Kidney epithelial cell (primary cell): ENCODE measurements around the gene UGT2B17. TPM values are rescaled to one million over a fixed set of nuclear protein-coding genes. Genes with fewer than 3 reads are reported as not detected.
"Not testable (repeated sequence)": the region's sequence is repeated elsewhere in the genome, so short reads cannot be mapped to it uniquely, and the experiment has no call there.

Source experiments
- DNase-seq: peaks from one replicate; pipeline ENCODE4 v3.0.0-alpha.2; 2010; ENCODE audit warnings: low read depth
- H3K27me3 ChIP-seq: 2 replicates; pipeline ENCODE4 v1.6.0; 2011; ENCODE audit warnings: low read length; ENCODE audit not compliant: control insufficient read depth, insufficient read depth
- H3K36me3 ChIP-seq: 2 replicates; pipeline ENCODE4 v1.5.1; 2011; ENCODE audit warnings: low read length; ENCODE audit not compliant: control insufficient read depth, insufficient read depth
- H3K4me3 ChIP-seq: 2 replicates; pipeline ENCODE4 v1.5.1; 2011; ENCODE audit warnings: low read depth, mild to moderate bottlenecking, control low read depth, low read length
- total RNA-seq: library from RNA; depleted of rRNA; stranded (reverse); fragments of >200 nt; gene quantifications from 2 replicates; pipeline ENCODE4 v1.2.3, GENCODE V29; 2015
- TF ChIP-seq, protein P1 (sequence below): IDR thresholded peaks from 2 replicates; pipeline ENCODE4 v1.5.1; 2011; ENCODE audit warnings: mild to moderate bottlenecking, moderate library complexity, low read length, control low read depth, inconsistent platforms; ENCODE audit not compliant: insufficient read depth, poor library complexity, severe bottlenecking

Gene UGT2B17
- total RNA-seq, 1 donor from 2014 or later, result not detected

DNA sequence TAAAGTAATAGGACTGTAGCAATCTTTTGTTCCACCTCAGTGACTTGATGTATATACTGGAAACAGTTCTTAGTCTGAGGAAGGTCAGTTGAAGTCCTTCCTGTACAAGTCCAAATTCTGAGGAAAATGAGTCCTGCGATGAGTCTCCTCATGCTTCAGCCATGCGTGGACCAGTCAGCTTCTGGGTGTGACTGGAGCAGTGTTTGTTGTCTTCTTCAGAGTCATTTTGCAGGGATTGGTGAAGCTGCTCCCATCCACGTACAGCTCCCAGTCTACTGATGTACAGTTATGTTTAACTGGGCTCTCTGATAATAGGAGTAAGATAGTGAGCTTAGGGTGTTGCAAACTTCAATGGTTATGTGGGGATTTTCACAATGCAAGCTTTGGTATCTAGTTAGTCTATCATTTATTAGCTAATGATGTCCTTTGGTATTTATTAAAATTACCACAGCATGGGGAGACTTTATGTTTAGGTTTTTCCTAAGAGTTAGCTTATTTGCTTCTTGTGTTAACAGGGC is 3.4 kb downstream of the UGT2B17 start:
- Histone ChIP-seq H3K4me3 (no peak overlapping the region), H3K27me3 (no peaks in the 10 kb centered on the region), H3K36me3 (no peaks in the 10 kb centered on the region)
- no peak for DNase-seq
- TF ChIP-seq, protein P1, sequence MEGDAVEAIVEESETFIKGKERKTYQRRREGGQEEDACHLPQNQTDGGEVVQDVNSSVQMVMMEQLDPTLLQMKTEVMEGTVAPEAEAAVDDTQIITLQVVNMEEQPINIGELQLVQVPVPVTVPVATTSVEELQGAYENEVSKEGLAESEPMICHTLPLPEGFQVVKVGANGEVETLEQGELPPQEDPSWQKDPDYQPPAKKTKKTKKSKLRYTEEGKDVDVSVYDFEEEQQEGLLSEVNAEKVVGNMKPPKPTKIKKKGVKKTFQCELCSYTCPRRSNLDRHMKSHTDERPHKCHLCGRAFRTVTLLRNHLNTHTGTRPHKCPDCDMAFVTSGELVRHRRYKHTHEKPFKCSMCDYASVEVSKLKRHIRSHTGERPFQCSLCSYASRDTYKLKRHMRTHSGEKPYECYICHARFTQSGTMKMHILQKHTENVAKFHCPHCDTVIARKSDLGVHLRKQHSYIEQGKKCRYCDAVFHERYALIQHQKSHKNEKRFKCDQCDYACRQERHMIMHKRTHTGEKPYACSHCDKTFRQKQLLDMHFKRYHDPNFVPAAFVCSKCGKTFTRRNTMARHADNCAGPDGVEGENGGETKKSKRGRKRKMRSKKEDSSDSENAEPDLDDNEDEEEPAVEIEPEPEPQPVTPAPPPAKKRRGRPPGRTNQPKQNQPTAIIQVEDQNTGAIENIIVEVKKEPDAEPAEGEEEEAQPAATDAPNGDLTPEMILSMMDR, result no peak

DNA sequence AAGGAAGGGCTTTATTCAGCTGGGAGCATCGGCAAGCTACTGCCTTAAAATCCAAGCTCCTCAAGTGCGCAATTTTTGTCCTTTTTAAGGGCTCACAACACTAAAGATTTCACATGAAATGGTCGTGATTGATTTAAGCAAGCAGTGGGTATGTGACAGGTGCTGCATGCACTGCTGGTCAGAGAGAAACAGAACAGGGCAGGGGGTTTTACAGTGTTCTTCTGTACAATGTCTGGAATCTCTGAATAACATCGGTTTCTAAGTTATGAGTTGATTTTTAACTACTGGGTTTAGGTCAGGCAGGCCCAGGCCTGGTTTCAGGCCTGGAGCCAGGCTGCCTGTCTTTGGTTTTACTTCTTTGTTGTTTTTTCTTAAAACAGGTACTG is 6.0 kb downstream of the UGT2B17 start:
- Histone ChIP-seq H3K27me3 (no peaks in the 10 kb centered on the region), H3K4me3 (no peak overlapping the region), H3K36me3 (no peaks in the 10 kb centered on the region)
- TF ChIP-seq, protein P1, result no peak
- peak; percentile 47 for DNase-seq

DNA sequence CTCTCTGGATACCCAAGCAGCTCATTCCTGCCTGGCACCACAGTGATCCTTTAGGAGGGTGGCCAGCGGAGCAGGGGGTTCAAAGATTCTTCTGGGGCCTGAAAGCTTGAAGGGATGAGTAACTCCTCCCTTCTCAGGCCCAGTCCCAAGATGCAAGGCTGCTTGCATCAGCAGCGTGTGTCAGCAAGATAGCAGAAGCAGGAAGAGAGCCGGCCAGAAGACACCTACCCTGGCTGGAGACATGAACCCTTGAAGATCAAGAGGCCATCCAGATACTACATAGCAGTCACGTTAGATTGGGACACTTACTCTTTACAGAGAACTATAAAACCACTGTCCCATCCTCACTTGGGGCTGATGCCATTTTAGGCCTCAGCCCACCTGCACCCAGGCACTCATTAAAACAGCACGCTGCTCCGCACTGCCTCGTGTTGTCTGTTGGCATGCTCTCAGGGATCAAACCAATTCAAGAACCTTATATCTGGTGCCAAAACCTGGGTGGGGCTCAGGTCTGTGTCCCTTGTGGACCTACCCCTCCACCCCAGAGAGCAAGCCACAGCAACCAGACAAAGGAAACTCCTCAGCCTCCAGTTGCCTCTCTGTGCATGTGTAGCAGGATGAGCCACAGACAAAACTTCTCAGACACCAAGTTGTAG is 6.5 kb downstream of the UGT2B17 start:
- no peak for DNase-seq
- Histone ChIP-seq H3K27me3 (no peaks in the 10 kb centered on the region), H3K4me3 (no peak overlapping the region), H3K36me3 (no peaks in the 10 kb centered on the region)
- TF ChIP-seq, protein P1, result no peak

DNA sequence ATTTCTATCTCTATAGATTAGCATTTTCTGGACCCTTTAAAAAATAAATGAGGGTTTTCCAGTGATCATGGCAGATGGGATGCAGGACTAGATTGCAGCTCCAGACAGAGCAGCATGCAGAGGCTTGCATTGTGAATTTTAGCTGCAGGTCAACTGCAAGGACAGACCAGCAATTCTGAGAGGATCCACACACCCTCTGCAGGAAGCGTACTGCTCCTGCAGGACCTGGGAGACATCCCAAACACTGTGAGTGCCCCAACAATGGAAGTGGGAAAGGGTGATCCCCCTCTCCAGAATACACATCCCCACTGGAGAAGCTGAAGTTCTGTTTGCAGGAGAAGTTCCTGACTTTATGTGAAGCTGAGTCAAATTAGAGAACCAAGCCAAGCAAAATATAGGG is 7.1 kb downstream of the UGT2B17 start:
- not testable (repeated sequence) for DNase-seq, H3K27me3 ChIP-seq, H3K4me3 ChIP-seq, H3K36me3 ChIP-seq

DNA sequence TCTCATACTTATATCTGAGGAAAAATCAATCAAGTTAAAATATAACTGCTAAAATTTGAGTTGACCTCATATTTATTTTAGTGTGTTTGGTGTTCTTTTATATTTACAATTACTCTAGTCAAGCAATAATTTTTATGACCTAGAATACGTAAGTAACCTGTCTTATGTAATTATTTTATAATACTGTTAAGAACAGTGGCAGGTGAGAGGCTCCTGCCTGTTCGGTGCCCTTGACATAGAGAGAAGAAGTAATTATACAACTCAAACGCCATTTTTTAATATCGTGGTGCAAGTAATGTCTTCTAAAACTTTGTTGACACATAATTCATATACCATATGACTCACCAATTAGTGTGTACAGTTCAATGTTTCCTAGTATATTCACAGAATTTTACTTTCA is 7.6 kb downstream of the UGT2B17 start:
- not testable (repeated sequence) for H3K36me3 ChIP-seq, DNase-seq

DNA sequence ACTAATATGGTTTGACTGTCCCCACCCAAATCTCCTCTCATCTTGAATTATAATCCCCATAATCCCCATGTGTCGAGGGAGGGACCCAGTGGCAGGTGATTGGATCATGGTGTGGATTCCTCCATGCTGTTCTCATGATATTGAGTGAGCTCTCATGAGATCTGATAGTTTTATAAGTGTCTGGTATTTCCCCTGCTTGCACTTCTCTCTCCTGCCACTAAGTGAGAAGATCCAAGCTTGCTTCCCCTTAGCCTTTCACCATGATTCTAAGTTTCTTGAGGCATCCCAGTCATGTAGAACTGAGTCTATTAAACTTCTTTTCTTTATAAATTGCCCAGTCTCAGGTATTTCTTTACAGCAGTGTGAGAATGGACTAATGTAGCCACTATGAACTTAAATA is 9.8 kb downstream of the UGT2B17 start:
- DNase-seq, H3K36me3 ChIP-seq, H3K27me3 ChIP-seq, H3K4me3 ChIP-seq: not testable (repeated sequence)

More for the DNA sequence above, 7.6 kb downstream of the UGT2B17 start:
- not testable (repeated sequence) for H3K4me3 ChIP-seq, H3K27me3 ChIP-seq

DNA sequence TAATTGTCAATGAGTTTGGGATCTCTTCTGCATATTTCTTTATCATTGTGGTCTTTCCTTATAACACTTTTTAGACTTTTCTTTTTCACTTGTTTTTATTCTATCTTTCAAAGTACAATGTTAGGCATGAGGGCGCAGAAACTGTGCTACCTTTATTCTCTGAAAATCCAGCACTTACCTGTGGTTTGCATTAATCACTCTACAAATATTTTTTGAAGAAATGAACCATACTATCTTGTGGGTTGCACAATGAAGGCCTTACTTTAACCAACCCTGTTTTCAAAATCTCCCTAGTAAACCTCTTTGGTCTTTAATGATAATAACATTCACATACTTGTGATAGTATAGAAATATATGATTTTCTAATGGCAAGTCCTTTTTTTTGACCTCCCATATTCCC is 11.0 kb downstream of the UGT2B17 start:
- H3K36me3 ChIP-seq, DNase-seq, H3K27me3 ChIP-seq, H3K4me3 ChIP-seq: not testable (repeated sequence)

DNA sequence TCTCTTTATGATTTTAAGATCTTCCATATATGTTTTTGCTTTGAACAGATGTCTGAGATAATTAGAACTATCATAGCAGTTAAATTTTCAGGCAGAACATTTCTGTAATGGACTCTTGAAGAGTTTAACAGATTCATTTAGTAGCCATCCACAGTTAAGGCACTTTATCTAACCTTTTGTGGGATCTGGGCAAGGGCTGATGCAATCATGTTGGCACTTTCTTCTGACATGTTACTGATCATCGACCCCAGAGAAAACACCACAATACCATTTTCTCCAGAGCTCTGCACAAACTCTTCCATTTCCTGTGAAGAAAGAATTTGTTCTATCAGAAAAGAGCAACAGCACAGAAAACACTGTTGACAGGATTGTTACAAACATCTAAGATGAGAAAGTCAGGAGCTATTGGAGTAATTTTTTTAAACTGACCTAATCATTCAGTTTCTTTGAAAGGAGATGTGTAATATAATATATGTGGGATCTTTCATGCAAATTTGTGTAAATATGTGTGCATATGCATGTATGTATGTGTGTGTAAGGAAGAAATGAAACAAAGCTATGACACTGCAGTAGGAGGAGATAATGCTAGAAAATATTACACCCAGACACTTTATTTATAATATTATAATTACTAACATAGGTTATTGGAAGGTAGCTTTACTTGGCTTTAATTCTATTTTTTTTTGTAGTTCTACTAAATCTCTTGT is 15.6 kb downstream of the UGT2B17 start:
- not testable (repeated sequence) for H3K36me3 ChIP-seq, H3K27me3 ChIP-seq, DNase-seq

DNA sequence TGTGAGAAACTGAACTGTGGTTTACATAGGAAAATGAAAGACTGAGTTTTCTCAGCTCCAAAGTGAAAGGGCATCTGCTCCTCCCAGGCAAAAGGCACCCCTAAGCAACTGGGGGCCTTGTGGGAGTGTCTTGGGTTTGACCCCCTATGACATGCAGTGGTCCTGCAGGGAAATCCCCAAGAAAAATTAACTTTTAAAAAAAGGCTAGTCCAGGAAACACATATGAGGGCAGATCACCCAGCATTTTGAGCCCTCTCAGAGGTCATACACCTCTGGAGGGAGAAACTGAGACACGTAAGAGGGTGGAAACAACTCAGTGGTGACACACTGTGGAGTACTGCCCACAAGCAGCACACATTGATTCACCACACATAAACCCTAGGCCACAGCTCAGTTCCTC is 22.3 kb downstream of the UGT2B17 start:
- H3K27me3 ChIP-seq, H3K36me3 ChIP-seq, DNase-seq, H3K4me3 ChIP-seq: not testable (repeated sequence)

More for the DNA sequence above, 15.6 kb downstream of the UGT2B17 start:
- not testable (repeated sequence) for H3K4me3 ChIP-seq

DNA sequence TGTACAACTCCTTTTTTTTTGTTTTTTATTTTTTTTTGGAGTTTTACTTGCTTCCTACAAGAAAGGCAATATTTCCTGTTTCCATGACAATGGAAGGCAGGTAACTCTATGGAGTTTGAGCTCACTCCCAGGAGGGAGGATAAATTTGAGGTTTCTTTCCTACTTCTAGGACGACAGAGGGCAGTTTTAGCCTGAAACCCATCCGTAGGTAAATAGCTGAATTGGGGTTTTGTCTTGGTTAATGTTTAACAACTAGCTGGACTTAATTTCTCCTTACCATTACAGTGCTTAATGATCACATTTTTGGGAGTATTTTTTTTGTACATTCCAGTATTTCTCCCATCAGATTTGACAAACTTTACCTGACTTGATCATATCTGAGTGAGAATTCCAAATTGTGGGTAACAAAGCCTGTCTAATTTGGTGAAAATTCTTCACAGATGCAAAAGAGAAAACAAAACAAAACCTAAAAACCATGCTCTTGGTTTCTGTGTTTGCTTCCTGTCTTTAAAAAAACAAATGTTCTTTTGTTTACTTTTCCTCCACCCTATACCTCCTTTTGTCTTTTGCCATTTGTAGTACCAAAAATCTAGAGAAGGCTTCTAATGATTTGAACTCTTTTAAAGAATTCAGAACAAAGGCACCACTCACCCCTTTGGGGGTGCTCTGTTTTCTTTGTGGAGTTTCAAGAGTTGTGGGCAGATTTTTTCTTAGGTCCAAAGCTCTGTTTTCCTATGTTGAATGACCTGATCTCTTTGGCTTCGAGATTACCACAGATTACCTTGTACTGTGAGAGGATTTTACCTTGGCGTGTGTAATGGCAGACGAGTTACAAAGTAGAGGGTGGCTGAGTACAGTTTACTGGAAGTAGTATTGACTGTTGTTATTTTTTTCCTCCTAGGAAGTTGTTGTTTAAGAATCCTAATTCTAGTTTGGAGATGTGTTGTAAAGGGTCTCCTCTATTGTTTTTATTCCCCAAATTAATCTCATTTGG is 23.0 kb downstream of the UGT2B17 start:
- not testable (repeated sequence) for H3K4me3 ChIP-seq, DNase-seq, H3K27me3 ChIP-seq, H3K36me3 ChIP-seq

DNA sequence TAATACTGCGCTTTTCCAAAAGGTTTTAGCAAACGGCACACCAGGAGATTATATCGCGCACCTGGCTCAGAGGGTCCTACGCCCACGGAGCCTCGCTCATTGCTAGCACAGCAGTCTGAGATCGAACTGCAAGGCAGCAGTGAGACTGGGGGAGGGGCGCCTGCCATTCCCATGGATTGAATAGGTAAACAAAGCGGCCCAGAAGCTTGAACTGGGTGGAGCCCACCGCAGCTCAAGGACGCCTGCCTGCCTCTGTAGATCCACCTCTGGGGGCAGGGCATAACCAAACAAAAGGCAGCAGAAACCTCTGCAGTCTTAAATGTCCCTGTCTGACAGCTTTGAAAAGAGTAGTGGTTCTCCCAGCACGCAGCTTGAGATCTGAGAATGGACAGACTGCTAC is 33.4 kb downstream of the UGT2B17 start:
- not testable (repeated sequence) for H3K36me3 ChIP-seq, DNase-seq, H3K27me3 ChIP-seq, H3K4me3 ChIP-seq
